Measurements from ENCODE around the gene HIVEP3.

The HIVEP3 gene

DNA sequence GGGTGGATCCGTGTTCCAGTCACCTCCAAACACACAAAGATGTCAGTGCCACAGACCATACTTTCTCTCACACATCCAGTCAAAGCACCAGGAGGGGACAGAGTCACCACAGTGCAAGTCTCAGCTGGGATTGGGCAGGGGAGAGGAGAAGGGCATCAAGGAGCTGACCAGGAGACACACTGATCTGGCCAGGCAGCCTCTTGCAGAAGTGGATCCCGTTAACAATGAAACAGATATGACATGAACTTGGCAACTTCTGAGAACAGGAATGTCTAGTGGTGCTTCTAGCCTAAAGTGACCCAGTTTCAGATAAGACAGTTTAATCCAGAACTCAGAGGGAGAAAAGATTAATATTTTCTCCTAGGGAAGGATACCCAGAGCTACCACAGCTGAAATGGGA, 71.0 kb downstream of the HIVEP3 start:
- no peak for DNase-seq (ENCODE audit: low read depth)

- DNase-seq (ENCODE audit: low read depth) = no peak
Measured at GRCh38 chr1:41846625-41847405, 71.9 kb downstream of the HIVEP3 start.

GRCh38 chr1:41844781-41845272, 73.9 kb downstream of the HIVEP3 start:
- DNase-seq (ENCODE audit: low read depth) = no peak

GRCh38 chr1:41844255-41844654, 74.5 kb downstream of the HIVEP3 start:
- DNase-seq (ENCODE audit: low read depth) = no peak

GRCh38 chr1:41842993-41843755, 75.5 kb downstream of the HIVEP3 start:
- DNase-seq (ENCODE audit: low read depth) = no peak

DNA sequence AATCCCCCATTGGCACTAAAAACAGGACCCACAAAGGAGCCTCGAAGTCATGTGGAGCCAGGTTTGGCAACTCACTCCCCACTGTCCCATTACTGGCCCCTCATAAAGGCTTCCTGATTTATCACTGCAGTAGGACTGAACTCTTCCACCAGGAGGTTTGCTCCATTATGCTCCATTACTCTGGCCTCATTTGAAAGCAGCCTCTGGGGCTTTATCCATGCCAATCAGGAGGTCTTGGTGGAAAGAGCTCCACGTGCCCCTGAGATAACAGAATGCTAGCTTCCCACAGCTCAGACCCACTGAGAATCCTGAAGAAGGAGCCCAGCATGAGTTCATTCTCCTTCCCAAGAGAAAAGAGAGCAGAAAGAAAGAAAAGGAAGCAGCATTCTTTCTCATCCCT, 76.4 kb downstream of the HIVEP3 start:
- DNase-seq (ENCODE audit: low read depth) = no peak

- DNase-seq (ENCODE audit: low read depth) = no peak
Measured at GRCh38 chr1:41840592-41841246, 78.0 kb downstream of the HIVEP3 start.

DNA sequence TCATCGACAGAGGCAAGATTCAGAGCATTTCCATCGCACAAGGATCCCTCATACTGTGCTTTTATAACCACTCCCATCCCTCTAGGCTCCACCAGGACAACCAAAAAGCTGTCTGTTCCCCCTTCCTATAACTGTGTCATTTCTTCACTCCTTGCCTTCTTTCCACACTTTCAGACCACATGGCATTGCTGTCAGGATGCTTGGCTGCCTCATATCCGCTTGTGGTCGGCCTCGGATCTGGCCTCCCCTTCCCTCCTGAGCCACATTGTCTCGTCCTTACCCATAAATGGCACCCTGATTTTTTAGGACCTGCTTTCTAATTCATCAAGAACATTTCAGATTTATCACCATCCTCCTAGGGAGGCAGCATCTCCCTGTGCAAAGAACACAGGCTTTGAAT, 80.5 kb downstream of the HIVEP3 start:
- DNase-seq (ENCODE audit: low read depth) = no peak

GRCh38 chr1:41837691-41838090, 81.0 kb downstream of the HIVEP3 start:
- no peak for DNase-seq (ENCODE audit: low read depth)

DNA sequence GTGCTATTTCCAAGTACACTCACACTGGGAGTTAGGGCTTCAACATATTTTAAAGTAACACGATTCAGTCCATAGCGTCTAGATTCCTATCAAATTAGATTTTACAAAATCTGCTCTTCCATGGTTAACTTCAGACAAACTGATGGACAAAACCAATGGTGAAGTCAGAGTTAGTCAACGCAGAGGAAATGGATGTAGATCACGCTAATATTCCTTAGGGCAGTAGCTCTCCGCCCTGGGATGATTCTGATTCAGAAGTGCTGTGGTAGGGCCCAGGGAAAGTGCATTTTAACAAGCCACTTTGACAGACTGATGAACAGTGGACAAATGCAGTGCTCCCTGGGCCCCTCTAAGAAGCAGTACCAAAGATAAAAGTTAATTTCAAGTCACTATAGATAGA, 83.2 kb downstream of the HIVEP3 start:
- no peak for DNase-seq (ENCODE audit: low read depth)

- no peak for DNase-seq (ENCODE audit: low read depth)
Measured at GRCh38 chr1:41833519-41834000, 85.2 kb downstream of the HIVEP3 start.

- DNase-seq (ENCODE audit: low read depth) = no peak
Measured at GRCh38 chr1:41830726-41831125, 88.0 kb downstream of the HIVEP3 start.

- no peak for DNase-seq (ENCODE audit: low read depth)
Measured at GRCh38 chr1:41827991-41828570, 90.6 kb downstream of the HIVEP3 start.

GRCh38 chr1:41823471-41823870, 95.3 kb downstream of the HIVEP3 start:
- DNase-seq (ENCODE audit: low read depth) = no peak

DNA sequence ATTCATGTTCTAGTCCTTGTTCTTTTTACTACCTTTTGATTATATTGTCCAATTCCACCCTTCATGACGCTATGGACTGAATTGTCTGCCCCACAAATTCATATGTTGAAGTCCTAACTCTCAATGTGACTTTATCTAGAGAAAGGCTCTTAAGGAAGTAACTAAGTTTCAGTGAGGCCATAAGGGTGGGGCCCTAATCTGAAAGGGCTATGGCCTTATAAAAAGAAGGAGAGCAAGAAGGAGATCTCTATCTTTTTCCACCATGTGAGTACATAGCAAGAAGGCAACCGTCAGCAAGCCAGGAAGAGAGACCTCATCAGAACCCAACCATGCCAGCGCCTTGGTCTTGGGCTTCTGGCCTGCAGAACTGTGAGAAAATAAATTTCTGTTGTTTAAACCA, 95.9 kb downstream of the HIVEP3 start:
- no peak for DNase-seq (ENCODE audit: low read depth)

GRCh38 chr1:41819843-41820242, 98.9 kb downstream of the HIVEP3 start:
- DNase-seq (ENCODE audit: low read depth) = no peak

DNA sequence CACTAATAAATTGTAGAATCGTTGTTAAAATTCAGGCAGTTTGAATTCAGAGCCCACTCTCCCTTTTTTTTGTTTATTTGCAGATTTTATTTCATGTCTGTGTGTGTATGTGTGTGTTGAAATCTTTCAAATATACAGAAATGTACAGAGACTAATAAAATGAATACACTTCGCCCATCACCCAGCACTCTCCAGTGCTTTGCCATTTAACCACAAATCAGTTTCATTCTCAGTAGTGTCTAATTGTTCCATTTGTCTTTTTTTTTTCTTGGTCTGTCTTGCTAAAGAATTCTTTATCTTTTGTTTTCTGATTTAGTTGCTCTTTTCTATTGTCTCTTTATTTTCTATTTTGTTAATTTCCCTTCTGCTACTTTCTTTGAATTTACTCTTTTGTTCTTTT, 99.7 kb downstream of the HIVEP3 start:
- no peak for DNase-seq (ENCODE audit: low read depth)

- no peak for DNase-seq (ENCODE audit: low read depth)
Measured at GRCh38 chr1:41816061-41816460, 102.7 kb downstream of the HIVEP3 start.

- no peak for DNase-seq (ENCODE audit: low read depth)
Measured at GRCh38 chr1:41813755-41814745, 104.7 kb downstream of the HIVEP3 start.

- no peak for DNase-seq (ENCODE audit: low read depth)
Measured at GRCh38 chr1:41813226-41813625, 105.5 kb downstream of the HIVEP3 start.

DNA sequence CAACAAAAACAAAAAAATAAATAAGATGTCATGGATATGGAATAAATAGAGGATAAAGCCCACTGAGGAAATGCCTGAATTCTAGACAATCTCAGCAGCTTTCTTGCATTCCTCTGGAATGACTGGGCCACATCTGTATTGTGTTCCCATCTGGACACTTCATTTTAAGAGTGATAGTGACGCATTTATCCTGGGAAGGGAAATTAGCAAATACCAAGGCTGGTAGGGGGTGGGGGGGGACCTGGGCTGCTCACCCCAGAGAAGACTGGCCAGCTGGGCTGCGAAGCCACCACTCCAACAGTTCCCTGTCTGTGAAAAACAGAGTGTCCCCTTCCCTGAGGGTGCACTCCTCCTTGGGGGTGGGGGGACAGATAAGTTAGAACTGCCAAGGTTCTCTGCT, 106.3 kb downstream of the HIVEP3 start:
- DNase-seq (ENCODE audit: low read depth) = no peak

Data from stimulated activated CD8-positive, alpha-beta memory T cell treated with anti-CD3 and anti-CD28 coated beads, Interleukin-7, amount 100 ng/mL, for 24 hours (primary cell).